ENCODE data around the gene USP13. TPM values are rescaled to one million over a fixed set of nuclear protein-coding genes. Genes with fewer than 3 reads are reported as not detected.

USP13 gene
- total RNA-seq, 3 donors from 2014 or later, result 11.4 to 17.3 (median 11.8) TPM

DNA sequence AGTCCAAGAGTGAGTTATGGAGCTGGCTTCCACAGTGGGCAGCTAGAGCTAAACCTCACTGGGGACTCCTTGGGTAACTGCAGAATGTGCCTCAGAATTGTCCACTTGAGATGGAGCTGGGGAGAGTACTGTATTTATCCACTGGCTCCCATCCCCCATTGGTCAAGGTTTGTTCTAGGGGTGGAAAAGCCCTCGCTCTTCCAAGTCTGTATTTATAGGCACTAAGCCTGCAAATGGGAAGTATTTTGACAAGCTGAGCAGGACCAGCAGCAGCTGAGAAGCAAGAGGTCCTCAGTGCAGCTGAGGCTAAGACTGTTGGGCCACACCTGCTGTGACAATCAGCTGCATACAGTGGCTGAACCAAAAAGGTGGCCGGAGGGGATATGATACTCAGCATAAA, 5.8 kb downstream of the USP13 start:
- TF ChIP-seq POLR2AphosphoS5 (IDR thresholded peaks at IDR 0.05), result no peak
- no peak for TF ChIP-seq POLR2A (IDR thresholded peaks at IDR 0.05)
- TF ChIP-seq, protein P1, sequence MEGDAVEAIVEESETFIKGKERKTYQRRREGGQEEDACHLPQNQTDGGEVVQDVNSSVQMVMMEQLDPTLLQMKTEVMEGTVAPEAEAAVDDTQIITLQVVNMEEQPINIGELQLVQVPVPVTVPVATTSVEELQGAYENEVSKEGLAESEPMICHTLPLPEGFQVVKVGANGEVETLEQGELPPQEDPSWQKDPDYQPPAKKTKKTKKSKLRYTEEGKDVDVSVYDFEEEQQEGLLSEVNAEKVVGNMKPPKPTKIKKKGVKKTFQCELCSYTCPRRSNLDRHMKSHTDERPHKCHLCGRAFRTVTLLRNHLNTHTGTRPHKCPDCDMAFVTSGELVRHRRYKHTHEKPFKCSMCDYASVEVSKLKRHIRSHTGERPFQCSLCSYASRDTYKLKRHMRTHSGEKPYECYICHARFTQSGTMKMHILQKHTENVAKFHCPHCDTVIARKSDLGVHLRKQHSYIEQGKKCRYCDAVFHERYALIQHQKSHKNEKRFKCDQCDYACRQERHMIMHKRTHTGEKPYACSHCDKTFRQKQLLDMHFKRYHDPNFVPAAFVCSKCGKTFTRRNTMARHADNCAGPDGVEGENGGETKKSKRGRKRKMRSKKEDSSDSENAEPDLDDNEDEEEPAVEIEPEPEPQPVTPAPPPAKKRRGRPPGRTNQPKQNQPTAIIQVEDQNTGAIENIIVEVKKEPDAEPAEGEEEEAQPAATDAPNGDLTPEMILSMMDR (IDR thresholded peaks at IDR 0.05), result no peak
- H3K9me3 ChIP-seq, result no peaks in the 10 kb centered on the region

DNA sequence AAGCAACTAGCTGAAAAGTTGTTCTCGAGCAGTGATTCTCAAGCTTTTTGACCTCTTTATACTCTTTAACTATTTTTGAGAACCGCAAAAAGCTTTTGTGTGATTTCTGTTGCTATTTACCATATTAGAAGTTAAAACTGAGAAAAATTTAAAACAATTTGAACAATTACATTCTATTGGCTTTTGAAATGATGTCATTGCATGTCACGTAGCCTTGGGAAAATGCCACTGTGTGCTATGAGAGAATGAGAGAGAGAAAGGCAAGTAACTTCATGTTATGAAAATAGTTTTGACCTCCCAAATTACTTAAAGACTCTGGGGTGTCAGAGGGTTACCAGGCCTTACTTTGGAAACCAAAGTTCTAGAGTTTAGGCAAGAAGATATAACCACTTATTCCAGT, 8.0 kb downstream of the USP13 start:
- H3K4me3 ChIP-seq, result no peak overlapping the region
- intact Hi-C loops (cut with DNase I; ENCODE audit: low total_unique reads), result no loop called here
- no peak for DNase-seq (ENCODE audit: low spot score in 2 of 2)
- no peak overlapping the region for H3K27ac ChIP-seq
- H3K4me1 ChIP-seq, result no peaks in the 10 kb centered on the region
- TF ChIP-seq, protein P1 (IDR thresholded peaks at IDR 0.05), result no peak
- TF ChIP-seq POLR2A (IDR thresholded peaks at IDR 0.05), result no peak
- no peak for TF ChIP-seq POLR2AphosphoS5 (IDR thresholded peaks at IDR 0.05)
- H3K27me3 ChIP-seq, result no peaks in the 10 kb centered on the region
- H3K36me3 ChIP-seq, result no peaks in the 10 kb centered on the region
- H3K9me3 ChIP-seq, result no peaks in the 10 kb centered on the region

More for the DNA sequence above, 5.8 kb downstream of the USP13 start:
- Histone ChIP-seq H3K4me3 (no peak overlapping the region), H3K27ac (no peak overlapping the region), H3K36me3 (no peaks in the 10 kb centered on the region), H3K27me3 (no peaks in the 10 kb centered on the region), H3K4me1 (no peaks in the 10 kb centered on the region)
- intact Hi-C loops (cut with DNase I; ENCODE audit: low total_unique reads), result no loop called here
- no peak for DNase-seq (ENCODE audit: low spot score in 2 of 2)

DNA sequence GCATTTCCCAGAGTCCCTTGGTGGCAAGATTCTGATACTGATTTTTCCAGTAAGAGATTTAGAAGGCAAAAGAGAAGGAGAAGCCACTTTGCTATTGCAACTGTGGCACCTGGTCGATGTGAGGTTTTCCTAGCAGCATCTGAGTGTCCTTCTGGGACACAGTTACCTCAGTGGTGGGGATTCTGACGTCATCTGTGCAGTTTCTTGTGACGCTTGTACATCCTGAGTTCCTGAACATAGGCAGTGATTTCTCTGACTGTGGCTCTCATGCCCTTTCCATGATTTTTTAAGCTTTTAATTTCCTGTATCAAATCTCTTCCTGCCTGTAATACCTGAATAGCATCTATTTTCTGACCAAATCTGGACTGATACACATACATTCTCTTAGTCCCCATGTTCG, 8.9 kb downstream of the USP13 start:
- Histone ChIP-seq H3K27ac (peak overlapping the region in 1 of 2 donors; percentile 37), H3K4me3 (no peak overlapping the region), H3K4me1 (no peaks in the 10 kb centered on the region), H3K9me3 (no peaks in the 10 kb centered on the region), H3K27me3 (no peaks in the 10 kb centered on the region), H3K36me3 (no peaks in the 10 kb centered on the region)
- intact Hi-C loops (cut with DNase I; ENCODE audit: low total_unique reads), result no loop called here
- TF ChIP-seq, protein P1 (IDR thresholded peaks at IDR 0.05), result no peak
- no peak for DNase-seq (ENCODE audit: low spot score in 2 of 2)

DNA sequence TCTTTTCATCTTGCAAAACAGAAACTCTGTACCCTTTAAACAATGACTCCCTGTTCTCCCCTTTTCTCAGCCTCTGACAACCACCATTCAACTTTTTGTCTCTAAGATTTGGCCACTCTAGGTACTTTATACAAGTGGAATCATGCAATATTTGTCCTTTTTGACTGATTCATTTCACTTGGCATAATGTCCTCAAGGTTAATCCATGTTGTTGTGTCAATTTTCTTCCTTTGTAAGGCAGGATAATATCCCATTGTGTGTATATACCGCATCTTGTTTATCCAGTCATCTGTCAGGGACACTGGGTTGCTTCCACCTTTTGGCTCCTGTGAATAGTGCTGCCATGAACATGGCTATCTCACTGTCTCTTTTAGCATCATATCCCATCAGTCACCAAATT, 10.3 kb downstream of the USP13 start:
- DNase-seq (ENCODE audit: low spot score in 2 of 2), result no peak
- intact Hi-C loops (cut with DNase I; ENCODE audit: low total_unique reads), result no loop called here
- TF ChIP-seq, protein P1 (IDR thresholded peaks at IDR 0.05), result no peak
- no peak for TF ChIP-seq POLR2AphosphoS5 (IDR thresholded peaks at IDR 0.05)
- TF ChIP-seq POLR2A (IDR thresholded peaks at IDR 0.05), result no peak
- Histone ChIP-seq H3K9me3 (no peaks in the 10 kb centered on the region), H3K36me3 (no peaks in the 10 kb centered on the region), H3K27me3 (no peaks in the 10 kb centered on the region), H3K27ac (peak overlapping the region in 1 of 2 donors; percentile 19), H3K4me1 (no peaks in the 10 kb centered on the region), H3K4me3 (no peak overlapping the region)

DNA sequence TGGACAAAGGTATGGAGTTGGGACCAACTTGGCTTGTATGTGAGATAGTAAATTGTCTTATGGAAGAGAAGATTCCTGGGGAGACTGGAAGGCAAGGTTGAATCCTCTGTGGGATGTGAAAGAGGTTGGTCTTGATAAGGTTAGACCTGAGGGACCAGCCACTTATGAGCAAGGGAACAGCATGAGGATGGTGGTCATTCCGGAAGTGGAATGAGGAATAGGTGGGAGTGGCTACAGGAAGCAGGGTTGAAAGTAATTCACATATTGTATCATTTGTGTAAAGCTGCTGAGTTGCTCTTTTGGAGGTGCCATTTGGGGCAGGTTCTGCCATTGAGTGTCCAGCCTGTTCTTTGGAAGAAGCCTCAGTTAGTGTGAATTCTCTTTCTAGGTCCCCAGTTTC, 13.2 kb downstream of the USP13 start:
- Histone ChIP-seq H3K4me1 (no peaks in the 10 kb centered on the region), H3K27ac (no peak overlapping the region), H3K27me3 (no peaks in the 10 kb centered on the region), H3K4me3 (no peak overlapping the region), H3K36me3 (no peaks in the 10 kb centered on the region), H3K9me3 (no peaks in the 10 kb centered on the region)
- intact Hi-C loops (cut with DNase I; ENCODE audit: low total_unique reads), result no loop called here
- no peak for TF ChIP-seq POLR2A (IDR thresholded peaks at IDR 0.05)
- no peak for TF ChIP-seq POLR2AphosphoS5 (IDR thresholded peaks at IDR 0.05)
- TF ChIP-seq, protein P1 (IDR thresholded peaks at IDR 0.05), result no peak
- no peak for DNase-seq (ENCODE audit: low spot score in 2 of 2)
